Body of pancreas (tissue), 4 donors: ENCODE data around the gene CFAP299. TPM values are rescaled to one million over a fixed set of nuclear protein-coding genes. Genes with fewer than 3 reads are reported as not detected.
"Not testable (repeated sequence)": the region's sequence is repeated elsewhere in the genome, so short reads cannot be mapped to it uniquely, and the experiment has no call there.

Source experiments
- ATAC-seq: fragments of 150-250 bp; one replicate; pipeline ENCODE4 v1.9.1; 2016
- DNase-seq, 4 donors: peaks; one replicate each; pipeline ENCODE4 v3.0.0-alpha.2; 2019
- H3K27ac ChIP-seq, 4 donors: fragments of 200-600 bp; sonication (generic); 1 replicate in 3 of 4; 2 replicates in 1 of 4; pipeline versions ENCODE4 v1.5.1 to v1.6.1; 2016 to 2019; ENCODE audit warnings: mild to moderate bottlenecking in 1 of 4, mixed read lengths in 1 of 4, moderate library complexity in 1 of 4
- H3K27me3 ChIP-seq, 2 donors: fragments of 200-600 bp; sonication (generic); one replicate each; pipeline ENCODE4 v1.6.0; 2016; ENCODE audit warnings: mild to moderate bottlenecking in 1 of 2
- H3K36me3 ChIP-seq, 2 donors: fragments of 200-600 bp; sonication (generic); replicated peaks in 1 of 2; 2 replicates each; pipeline ENCODE4 v1.5.1; 2016; ENCODE audit warnings: low read depth in 2 of 2; ENCODE audit not compliant: insufficient read depth in 1 of 2
- H3K4me1 ChIP-seq: fragments of 200-600 bp; sonication (generic); one replicate; pipeline ENCODE4 v1.6.0; 2016
- H3K4me3 ChIP-seq, 2 donors: fragments of 200-600 bp; sonication (generic); 1 replicate in 1 of 2; 2 replicates in 1 of 2; pipeline ENCODE4 v1.5.1; 2016 to 2019
- H3K9me3 ChIP-seq, 3 donors: fragments of 200-600 bp; sonication (generic); 1 replicate in 2 of 3; 2 replicates in 1 of 3; pipeline ENCODE4 v1.5.1; 2016
- POLR2A ChIP-seq, 3 donors: fragments of 450-650 bp; IDR thresholded peaks; one replicate each; pipeline ENCODE4 v1.6.1; 2016; ENCODE audit warnings: antibody characterized with exemption in 3 of 3, mild to moderate bottlenecking in 2 of 3
- WGBS, 2 donors: methylation state at CpG; one replicate each; pipeline ENCODE4 v1.1.5; 2017; 5-methylcytosine and 5-hydroxymethylcytosine counted together
- intact Hi-C: fragments of 100-400 bp; cut with DNase I; formaldehyde crosslinking; loops from one replicate; pipeline ENCODE4 v1.15.1; 2023
- total RNA-seq, 2 donors: library from RNA; depleted of rRNA; stranded (reverse); fragments of >200 nt; gene quantifications; one replicate each; pipeline ENCODE4 v1.1.0, GENCODE V29; 2016
- TF ChIP-seq, protein P1 (sequence below), 7 experiments: fragments of 450-650 bp in 4 of 7; fragments of 200-600 bp in 3 of 7; sonication (generic) in 3 of 7; IDR thresholded peaks; one replicate each; pipeline ENCODE4 v1.5.1; 2016 to 2019; ENCODE audit warnings: antibody characterized with exemption in 7 of 7

Gene CFAP299
- total RNA-seq, 2 donors from 2014 or later = not detected

DNA sequence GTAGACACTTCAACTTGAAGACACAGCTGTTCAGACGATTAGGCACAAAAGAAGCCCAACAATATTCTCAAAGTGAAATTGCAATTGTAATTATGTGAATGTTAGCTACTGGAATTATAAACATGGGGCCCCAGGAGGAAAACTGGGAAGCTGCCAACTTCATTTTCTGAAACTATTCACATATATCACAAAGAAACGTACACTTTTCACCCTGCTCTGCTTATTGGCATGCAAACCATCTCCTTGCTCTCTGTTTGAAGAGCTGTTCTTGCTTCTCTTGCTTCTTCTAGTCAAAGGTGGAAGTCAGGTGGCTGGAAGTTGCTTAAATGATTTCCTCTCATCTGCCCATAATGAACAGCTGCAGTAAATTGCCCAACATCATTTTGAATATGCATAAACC lies 320.1 kb downstream of the CFAP299 start:
- DNase-seq = no peak
- Histone ChIP-seq H3K4me1 (no peaks in the 10 kb centered on the region), H3K9me3 (no peaks in the 10 kb centered on the region), H3K27ac (no peak overlapping the region), H3K27me3 (no peaks in the 10 kb centered on the region), H3K36me3 (no peaks in the 10 kb centered on the region), H3K4me3 (no peak overlapping the region)
- TF ChIP-seq, protein P1, sequence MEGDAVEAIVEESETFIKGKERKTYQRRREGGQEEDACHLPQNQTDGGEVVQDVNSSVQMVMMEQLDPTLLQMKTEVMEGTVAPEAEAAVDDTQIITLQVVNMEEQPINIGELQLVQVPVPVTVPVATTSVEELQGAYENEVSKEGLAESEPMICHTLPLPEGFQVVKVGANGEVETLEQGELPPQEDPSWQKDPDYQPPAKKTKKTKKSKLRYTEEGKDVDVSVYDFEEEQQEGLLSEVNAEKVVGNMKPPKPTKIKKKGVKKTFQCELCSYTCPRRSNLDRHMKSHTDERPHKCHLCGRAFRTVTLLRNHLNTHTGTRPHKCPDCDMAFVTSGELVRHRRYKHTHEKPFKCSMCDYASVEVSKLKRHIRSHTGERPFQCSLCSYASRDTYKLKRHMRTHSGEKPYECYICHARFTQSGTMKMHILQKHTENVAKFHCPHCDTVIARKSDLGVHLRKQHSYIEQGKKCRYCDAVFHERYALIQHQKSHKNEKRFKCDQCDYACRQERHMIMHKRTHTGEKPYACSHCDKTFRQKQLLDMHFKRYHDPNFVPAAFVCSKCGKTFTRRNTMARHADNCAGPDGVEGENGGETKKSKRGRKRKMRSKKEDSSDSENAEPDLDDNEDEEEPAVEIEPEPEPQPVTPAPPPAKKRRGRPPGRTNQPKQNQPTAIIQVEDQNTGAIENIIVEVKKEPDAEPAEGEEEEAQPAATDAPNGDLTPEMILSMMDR (IDR thresholded peaks at IDR 0.05) = no peak
- TF ChIP-seq POLR2A (IDR thresholded peaks at IDR 0.05) = no peak
- WGBS, 2 donors = 35 to 39% methylated on average over 2 of the region's 2 CpGs
- intact Hi-C loops = no loop called here
- no peak for ATAC-seq

DNA sequence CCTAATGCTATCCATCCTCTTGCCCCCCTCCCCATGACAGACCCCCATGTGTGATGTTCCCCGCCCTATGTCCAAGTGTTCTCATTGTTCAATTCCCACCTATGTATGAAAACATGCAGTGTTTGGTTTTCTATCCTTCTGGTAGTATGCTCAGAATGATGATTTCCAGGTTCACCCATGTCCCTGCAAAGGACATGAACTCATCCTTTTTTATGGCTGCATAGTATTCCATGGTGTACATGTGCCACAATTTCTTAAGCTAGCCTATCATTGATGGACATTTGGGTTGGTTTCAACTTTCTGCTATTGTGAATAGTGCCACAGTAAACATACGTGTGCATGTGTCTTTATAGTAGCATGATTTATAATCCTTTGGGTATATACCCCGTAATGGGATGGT lies 334.6 kb downstream of the CFAP299 start:
- 83 to 88% methylated on average over 3 of the region's 3 CpGs for WGBS, 2 donors
- DNase-seq, H3K36me3 ChIP-seq, H3K4me3 ChIP-seq, H3K9me3 ChIP-seq, H3K4me1 ChIP-seq, H3K27me3 ChIP-seq, intact Hi-C loops, H3K27ac ChIP-seq, ATAC-seq: not testable (repeated sequence)

DNA sequence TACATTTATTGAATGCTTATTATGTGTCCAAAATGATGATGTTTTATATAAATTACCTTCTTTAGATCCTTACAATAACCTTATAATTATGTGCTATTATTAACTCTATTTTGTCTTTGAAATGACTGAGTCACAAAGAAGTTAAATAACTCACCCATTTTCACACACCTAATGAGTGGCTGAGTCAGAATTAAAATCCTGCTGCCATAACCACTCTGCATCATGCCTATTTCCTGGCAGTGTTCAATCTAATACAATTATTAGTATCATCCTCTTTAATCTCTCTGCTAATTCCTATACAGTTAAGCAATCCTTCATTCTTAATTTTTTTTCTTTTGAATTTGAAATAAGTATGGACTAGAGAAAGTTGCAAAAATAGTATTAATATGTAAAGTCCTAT lies 342.9 kb downstream of the CFAP299 start:
- no peaks in the 10 kb centered on the region for H3K36me3 ChIP-seq
- H3K27ac ChIP-seq = no peak overlapping the region
- ATAC-seq (no peak), DNase-seq (no peak)
- H3K4me1 ChIP-seq = no peaks in the 10 kb centered on the region
- no peaks in the 10 kb centered on the region for H3K27me3 ChIP-seq
- H3K4me3 ChIP-seq = no peak overlapping the region
- no peaks in the 10 kb centered on the region for H3K9me3 ChIP-seq
- intact Hi-C loops = no loop called here
- no peak for TF ChIP-seq POLR2A (IDR thresholded peaks at IDR 0.05)
- TF ChIP-seq, protein P1 (IDR thresholded peaks at IDR 0.05) = no peak

DNA sequence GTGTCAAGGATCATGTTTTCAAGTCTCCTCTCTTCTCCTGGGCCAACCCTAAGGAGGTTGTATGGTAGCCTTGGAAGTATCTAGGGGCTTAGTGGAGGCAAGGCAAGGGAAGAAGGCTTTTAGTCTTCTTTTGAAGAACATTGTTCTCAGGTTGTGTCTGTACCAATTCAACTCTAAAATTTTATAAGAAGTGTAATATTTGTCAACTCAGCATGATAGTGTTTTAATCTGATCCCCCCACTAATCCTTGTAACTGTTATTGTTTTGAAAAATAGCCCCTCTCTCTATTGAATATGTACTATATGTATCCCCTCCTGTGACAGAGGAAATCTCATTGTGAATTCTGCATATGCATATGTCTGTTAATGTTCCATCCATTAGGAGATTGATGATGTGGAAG lies 345.4 kb downstream of the CFAP299 start:
- Histone ChIP-seq H3K4me1 (no peaks in the 10 kb centered on the region), H3K27me3 (no peaks in the 10 kb centered on the region), H3K36me3 (no peaks in the 10 kb centered on the region), H3K9me3 (no peaks in the 10 kb centered on the region), H3K27ac (no peak overlapping the region), H3K4me3 (no peak overlapping the region)
- ATAC-seq = no peak
- intact Hi-C loops = no loop called here
- DNase-seq = no peak
- TF ChIP-seq, protein P1 (IDR thresholded peaks at IDR 0.05) = no peak
- TF ChIP-seq POLR2A (IDR thresholded peaks at IDR 0.05) = no peak

DNA sequence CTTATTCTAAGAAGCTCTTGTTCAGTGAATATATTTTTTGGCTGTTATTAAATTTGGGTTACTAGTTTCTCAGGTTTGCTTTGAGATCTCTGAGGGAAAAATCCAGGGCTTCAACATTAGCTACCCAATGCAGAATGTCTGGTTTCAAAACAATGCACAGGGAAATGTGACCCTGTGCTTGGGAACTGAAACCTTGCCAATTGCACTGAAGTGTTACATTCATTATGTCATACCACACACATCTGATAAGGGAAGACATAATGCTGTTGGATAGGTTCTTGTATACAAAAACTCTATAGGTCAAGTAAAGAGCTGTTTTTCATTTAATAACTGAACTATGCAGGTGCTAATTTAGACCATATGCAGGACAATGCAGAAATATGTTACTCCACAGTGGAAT lies 349.7 kb downstream of the CFAP299 start:
- Histone ChIP-seq H3K27me3 (no peaks in the 10 kb centered on the region), H3K9me3 (no peaks in the 10 kb centered on the region), H3K4me1 (no peaks in the 10 kb centered on the region), H3K36me3 (no peaks in the 10 kb centered on the region), H3K27ac (no peak overlapping the region), H3K4me3 (no peak overlapping the region)
- intact Hi-C loops = no loop called here
- ATAC-seq (no peak), DNase-seq (no peak)
- TF ChIP-seq, protein P1 (IDR thresholded peaks at IDR 0.05) = no peak
- TF ChIP-seq POLR2A (IDR thresholded peaks at IDR 0.05) = no peak

DNA sequence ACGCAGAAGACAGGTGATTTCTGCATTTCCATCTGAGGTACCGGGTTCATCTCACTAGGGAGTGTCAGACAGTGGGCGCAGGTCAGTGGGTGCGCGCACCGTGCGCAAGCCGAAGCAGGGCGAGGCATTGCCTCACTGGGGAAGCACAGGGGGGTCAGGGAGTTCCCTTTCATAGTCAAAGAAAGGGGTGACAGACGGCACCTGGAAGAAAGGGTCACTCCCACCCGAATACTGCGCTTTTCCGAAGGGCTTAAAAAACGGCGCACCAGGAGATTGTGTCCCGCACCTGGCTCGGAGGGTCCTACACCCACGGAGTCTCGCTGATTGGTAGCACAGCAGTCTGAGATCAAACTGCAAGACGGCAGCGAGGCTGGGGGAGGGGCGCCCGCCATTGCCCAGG lies 352.2 kb downstream of the CFAP299 start:
- H3K36me3 ChIP-seq, H3K27ac ChIP-seq, H3K27me3 ChIP-seq, H3K4me3 ChIP-seq, ATAC-seq, intact Hi-C loops, H3K4me1 ChIP-seq, DNase-seq, H3K9me3 ChIP-seq: not testable (repeated sequence)
- 84 to 91% methylated on average over 16 to 23 of the region's 23 CpGs for WGBS, 2 donors
